Activated CD4-positive, alpha-beta T cell treated with anti-CD3 and anti-CD28 coated beads for 36 hours (primary cell): ENCODE data around the gene SOX15. TPM values are rescaled to one million over a fixed set of nuclear protein-coding genes. Genes with fewer than 3 reads are reported as not detected.

Experiments used
- ATAC-seq: fragments of 200-7000 bp; cut with Tn5 transposase; one replicate; pipeline ENCODE4 v1.10.0; 2021; ENCODE audit warnings: mild to moderate bottlenecking, moderate library complexity
- CTCF ChIA-PET: fragments of 350-600 bp; sonication (Branson Sonifier 250); formaldehyde crosslinking; loops from one replicate; lab custom pipeline; 2021; ENCODE audit warnings: antibody characterized with exemption; lab: Charles Lee
- POLR2A ChIA-PET: fragments of 350-600 bp; sonication (Branson Sonifier 250); formaldehyde crosslinking; loops from one replicate; lab custom pipeline; 2021; ENCODE audit warnings: antibody characterized with exemption, inconsistent platforms; lab: Charles Lee
- DNase-seq: peaks from one replicate; pipeline ENCODE4 v3.0.0-alpha.2; 2020
- H3K27ac Mint-ChIP-seq: one replicate; pipeline ENCODE4 v1.8.0; 2021; ENCODE audit warnings: mixed read lengths
- H3K27me3 Mint-ChIP-seq: one replicate; pipeline ENCODE4 v1.8.0; 2021; ENCODE audit warnings: mixed read lengths
- H3K36me3 Mint-ChIP-seq: one replicate; pipeline ENCODE4 v1.8.0; 2021; ENCODE audit warnings: low read depth, mixed read lengths
- H3K4me1 Mint-ChIP-seq: one replicate; pipeline ENCODE4 v1.8.0; 2021; ENCODE audit warnings: mixed read lengths
- H3K4me3 Mint-ChIP-seq: one replicate; pipeline ENCODE4 v1.8.0; 2021; ENCODE audit warnings: mild to moderate bottlenecking, moderate library complexity, mixed read lengths
- H3K9me3 Mint-ChIP-seq: one replicate; pipeline ENCODE4 v1.8.0; 2021; ENCODE audit warnings: low read depth, mixed read lengths
- intact Hi-C, 2 experiments: fragments of 100-400 bp; cut with DNase I in 1 of 2; cut with micrococcal nuclease in 1 of 2; formaldehyde crosslinking; loops; one replicate each; pipeline versions ENCODE4 v1.14.2 to v1.15.1; 2022 to 2024; cut with DNase I, micrococcal nuclease
- total RNA-seq, 2 experiments: library from RNA; stranded (reverse); gene quantifications; one replicate each; pipeline ENCODE4 v1.2.3, GENCODE V29; 2021

SOX15 gene
- total RNA-seq, 2 experiments from 2014 or later: 0.16 TPM; not detected in 1

GRCh38 chr17:7586673-7587419 is 3.0 kb downstream of the SOX15 start:
- no peak for DNase-seq
- Mint-ChIP-seq H3K4me3 (no peak overlapping the region), H3K27ac (no peak overlapping the region), H3K36me3 (peaks cover 34% of the 10 kb centered on the region), H3K9me3 (no peaks in the 10 kb centered on the region), H3K4me1 (peaks cover 28% of the 10 kb centered on the region), H3K27me3 (no peaks in the 10 kb centered on the region)
- ATAC-seq: no peak
- ChIA-PET POLR2A (interaction anchor here (1.2 kb wide), 1 partner anchor 100 kb away, joined by 3 read pairs; no protein-coding TSS in a partner anchor), CTCF (interaction anchor here (0.6 to 1.8 kb wide), 4 partner anchors 26 to 150 kb away, joined by 4 to 6 read pairs (median 6); partner anchors contain the start of genes TP53 and WRAP53)
- intact Hi-C loops: no loop called here

DNA sequence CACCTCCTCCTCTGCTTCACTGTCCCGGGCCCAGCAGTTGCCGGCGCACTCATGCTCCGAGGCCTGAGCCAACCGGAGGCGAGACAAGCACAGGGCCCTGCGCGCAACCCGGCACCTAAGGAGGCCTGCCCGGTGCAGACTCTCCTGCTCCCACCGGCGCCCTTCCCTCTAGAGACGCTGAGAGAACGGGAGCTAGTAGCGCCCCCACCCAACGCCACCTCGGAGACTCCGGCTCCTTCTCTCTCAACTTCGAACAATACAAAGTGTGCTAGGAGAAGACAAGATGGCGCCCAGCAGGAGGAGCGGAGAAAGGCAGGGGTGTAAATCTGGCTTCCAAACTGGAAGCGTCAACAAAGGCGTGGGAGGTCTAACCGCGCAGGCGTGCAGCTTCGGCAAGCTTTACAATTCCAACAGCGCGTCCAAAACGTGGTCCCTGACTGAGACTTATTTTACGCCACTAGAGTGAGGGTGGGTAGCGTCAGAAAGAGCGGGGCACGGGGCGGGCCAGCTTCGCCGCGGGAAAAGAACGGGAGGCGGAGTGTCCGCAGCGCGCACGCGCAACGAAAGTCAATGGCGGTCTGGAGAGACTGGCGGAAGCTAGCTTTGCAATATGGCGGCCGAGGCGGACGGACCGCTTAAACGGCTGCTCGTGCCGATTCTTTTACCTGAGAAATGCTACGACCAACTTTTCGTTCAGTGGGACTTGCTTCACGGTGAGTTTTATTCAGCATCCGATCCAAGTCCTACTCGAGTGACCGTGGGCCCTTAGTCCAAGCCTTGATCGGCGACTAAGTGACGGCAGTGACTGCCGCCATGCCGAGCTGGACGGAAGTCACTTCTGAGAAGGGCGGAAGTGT is 6.4 kb downstream of the SOX15 start, which contains the start of gene MPDU1:
MPDU1 (plus strand) TSS at position 600 of the 857 bp plus-strand sequence; CDS start at position 611, 11 bp downstream.
- peak; percentile 98 for DNase-seq
- Mint-ChIP-seq H3K4me1 (peaks cover 56% of the 10 kb centered on the region), H3K9me3 (no peaks in the 10 kb centered on the region), H3K36me3 (peaks cover 43% of the 10 kb centered on the region), H3K4me3 (peak within 1 kb of the TSS; percentile 82), H3K27me3 (no peaks in the 10 kb centered on the region), H3K27ac (peak within 1 kb of the TSS; percentile 100)
- CTCF ChIA-PET: interaction anchor here (0.8 to 3.4 kb wide), 9 partner anchors 9 to 232 kb away, joined by 3 to 30 read pairs (median 7); partner anchors contain the start of genes FXR2, SENP3, TMEM102 and TP53
- peak; percentile 77 for ATAC-seq
- POLR2A ChIA-PET: interaction anchor here (0.5 to 3.0 kb wide), 15 partner anchors 8 to 420 kb away, joined by 3 to 43 read pairs (median 5); partner anchors contain the start of genes FXR2, POLR2A, TMEM102 and TP53
- intact Hi-C loops: loop anchor here (1.0 to 5.0 kb wide), 12 partner anchors 11 to 349 kb away; partner anchors contain the start of genes FXR2 (in 2 of the 2), CNTROB (in 1 of the 2), NAA38 (in 1 of the 2) and POLR2A (in 1 of the 2)

DNA sequence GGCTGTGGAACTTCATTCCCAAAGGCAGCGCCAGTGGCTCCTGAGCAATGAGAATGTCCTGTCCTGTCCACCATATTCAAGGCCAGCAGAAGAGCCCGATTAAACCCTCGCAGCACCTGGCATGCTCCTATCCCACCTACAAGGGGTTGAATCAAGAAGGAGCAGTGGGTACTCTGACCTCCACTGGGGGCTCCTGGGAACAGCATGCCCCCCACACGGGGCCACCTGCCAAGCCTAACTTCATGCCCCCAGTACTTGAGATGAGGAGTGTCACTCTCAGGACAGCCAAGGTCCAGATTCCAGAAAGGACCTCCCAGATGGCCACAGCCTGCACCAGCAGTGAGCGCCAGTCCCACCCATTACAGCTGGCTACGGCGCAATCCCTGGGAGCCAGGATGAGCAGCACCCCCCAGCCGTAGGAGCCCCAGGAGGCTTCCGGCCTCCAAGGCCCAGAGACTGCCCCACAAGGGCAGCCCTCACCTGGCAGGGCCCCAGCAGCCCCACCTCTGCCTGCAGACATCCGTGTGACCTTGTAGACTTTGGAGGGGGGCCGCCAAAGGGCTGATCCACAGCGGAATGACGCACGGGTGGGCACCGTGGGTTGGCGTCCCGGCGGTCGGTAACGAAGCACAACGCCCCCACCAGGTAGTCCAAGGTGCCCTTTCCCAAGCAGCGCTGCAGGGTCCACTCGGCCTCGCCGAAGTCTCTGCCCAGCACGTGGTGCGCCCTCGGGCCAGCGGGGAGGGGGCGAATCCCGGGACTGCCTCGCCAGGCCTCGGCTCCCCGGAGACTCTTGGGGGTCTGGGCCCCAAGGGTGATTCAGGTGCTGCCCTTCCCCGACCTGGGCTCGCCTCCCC is 7.3 kb downstream of the SOX15 start:
- peaks cover 64% of the 10 kb centered on the region for H3K4me1 Mint-ChIP-seq
- peak overlapping the region; percentile 100 for H3K27ac Mint-ChIP-seq
- DNase-seq (no peak), ATAC-seq (no peak)
- peaks cover 45% of the 10 kb centered on the region for H3K36me3 Mint-ChIP-seq
- intact Hi-C loops: loop anchor here (1.0 to 5.0 kb wide), 9 partner anchors 10 to 350 kb away; partner anchors contain the start of genes CNTROB (in 1 of the 2), NAA38 (in 1 of the 2), POLR2A (in 1 of the 2) and SENP3 (in 1 of the 2)
- H3K9me3 Mint-ChIP-seq: no peaks in the 10 kb centered on the region
- POLR2A ChIA-PET: interaction anchor here (0.8 to 3.0 kb wide), 7 partner anchors 7 to 253 kb away, joined by 3 to 43 read pairs (median 11); partner anchors contain the start of genes FXR2, POLR2A, TP53 and WRAP53
- no peaks in the 10 kb centered on the region for H3K27me3 Mint-ChIP-seq
- H3K4me3 Mint-ChIP-seq: peak overlapping the region; percentile 82
- CTCF ChIA-PET: interaction anchor here (1.0 to 3.4 kb wide), 5 partner anchors 22 to 227 kb away, joined by 3 to 30 read pairs (median 5); partner anchors contain the start of genes SENP3 and TMEM102

DNA sequence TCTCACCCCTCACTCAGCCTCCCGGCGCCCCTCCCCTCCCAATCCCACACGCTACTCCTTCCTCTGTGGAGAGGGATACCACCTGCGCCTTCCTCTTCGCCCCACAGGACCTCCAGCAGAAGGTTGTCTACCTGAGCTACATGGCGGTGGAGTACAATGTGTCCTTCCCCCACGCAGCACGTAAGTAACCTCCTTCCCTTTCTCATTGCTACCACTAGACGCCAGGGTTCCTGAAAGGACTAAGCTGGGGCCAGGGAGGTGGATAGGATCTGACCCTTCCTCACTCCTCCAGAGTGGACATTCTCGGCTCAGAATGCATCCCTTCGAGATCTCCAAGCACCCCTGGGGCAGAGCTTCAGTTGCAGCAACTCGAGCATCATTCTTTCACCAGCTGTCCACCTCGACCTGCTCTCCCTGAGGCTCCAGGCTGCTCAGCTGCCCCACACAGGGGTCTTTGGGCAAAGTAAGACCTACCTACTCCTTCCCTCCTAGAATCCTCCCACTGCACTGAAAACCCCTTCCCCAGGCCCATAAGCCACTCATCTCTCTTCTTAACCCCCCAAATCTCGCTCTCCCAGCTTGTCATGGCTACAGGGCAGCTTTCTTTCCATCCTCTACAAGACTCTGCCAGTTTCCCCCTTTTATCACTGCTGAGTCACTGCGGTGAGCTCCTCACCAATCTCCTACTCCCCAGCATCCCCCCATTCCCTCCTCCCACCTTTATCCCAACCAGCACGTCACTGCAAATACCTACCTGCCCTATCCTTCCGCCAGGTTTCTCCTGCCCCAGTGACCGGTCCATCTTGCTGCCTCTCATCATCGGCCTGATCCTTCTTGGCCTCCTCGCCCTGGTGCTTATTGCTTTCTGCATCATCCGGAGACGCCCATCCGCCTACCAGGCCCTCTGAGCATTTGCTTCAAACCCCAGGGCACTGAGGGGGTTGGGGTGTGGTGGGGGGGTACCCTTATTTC is 9.0 kb downstream of the SOX15 start:
- DNase-seq: no peak
- peaks cover 76% of the 10 kb centered on the region for H3K4me1 Mint-ChIP-seq
- H3K36me3 Mint-ChIP-seq: peaks cover 59% of the 10 kb centered on the region
- intact Hi-C loops: loop anchor here in 1 of 2 experiments (5.0 kb wide), 1 partner anchor 351 kb away; the partner anchor contains the start of genes CNTROB and TRAPPC1
- POLR2A ChIA-PET: interaction anchor here (0.6 to 3.9 kb wide), 3 partner anchors 56 to 251 kb away, joined by 3 to 25 read pairs (median 5); partner anchors contain the start of genes NEURL4, TP53 and WRAP53
- H3K9me3 Mint-ChIP-seq: no peaks in the 10 kb centered on the region
- no peak for ATAC-seq
- peak overlapping the region; percentile 94 for H3K27ac Mint-ChIP-seq
- H3K4me3 Mint-ChIP-seq: no peak overlapping the region
- CTCF ChIA-PET: interaction anchor here (0.6 to 1.6 kb wide), 6 partner anchors 21 to 284 kb away, joined by 3 to 5 read pairs (median 3); partner anchors contain the start of gene TNFSF12
- no peaks in the 10 kb centered on the region for H3K27me3 Mint-ChIP-seq

DNA sequence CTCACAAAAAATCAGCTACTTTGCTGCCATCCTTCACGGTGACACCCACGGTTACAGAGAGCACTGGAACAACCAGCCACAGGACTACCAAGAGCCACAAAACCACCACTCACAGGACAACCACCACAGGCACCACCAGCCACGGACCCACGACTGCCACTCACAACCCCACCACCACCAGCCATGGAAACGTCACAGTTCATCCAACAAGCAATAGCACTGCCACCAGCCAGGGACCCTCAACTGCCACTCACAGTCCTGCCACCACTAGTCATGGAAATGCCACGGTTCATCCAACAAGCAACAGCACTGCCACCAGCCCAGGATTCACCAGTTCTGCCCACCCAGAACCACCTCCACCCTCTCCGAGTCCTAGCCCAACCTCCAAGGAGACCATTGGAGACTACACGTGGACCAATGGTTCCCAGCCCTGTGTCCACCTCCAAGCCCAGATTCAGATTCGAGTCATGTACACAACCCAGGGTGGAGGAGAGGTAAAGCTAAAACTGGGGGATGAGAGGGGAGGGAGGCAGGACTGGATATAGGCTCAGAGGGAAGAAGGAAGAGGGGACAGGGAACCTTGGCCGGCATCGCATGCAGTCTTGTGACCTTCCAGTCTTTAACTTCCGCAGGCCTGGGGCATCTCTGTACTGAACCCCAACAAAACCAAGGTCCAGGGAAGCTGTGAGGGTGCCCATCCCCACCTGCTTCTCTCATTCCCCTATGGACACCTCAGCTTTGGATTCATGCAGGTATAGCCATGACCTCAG is 9.9 kb downstream of the SOX15 start:
- intact Hi-C loops: loop anchor here (5.0 to 10.0 kb wide), 3 partner anchors 352 to 575 kb away; partner anchors contain the start of genes CNTROB (in 1 of the 2), PER1 (in 1 of the 2), SLC16A11 (in 1 of the 2) and TRAPPC1 (in 1 of the 2)
- ATAC-seq (no peak), DNase-seq (peak; percentile 55)
- Mint-ChIP-seq H3K27me3 (no peaks in the 10 kb centered on the region), H3K4me3 (peak overlapping the region; percentile 56), H3K9me3 (no peaks in the 10 kb centered on the region), H3K4me1 (peaks cover 80% of the 10 kb centered on the region), H3K27ac (peak overlapping the region; percentile 94), H3K36me3 (peaks cover 64% of the 10 kb centered on the region)
- POLR2A ChIA-PET: interaction anchor here (0.6 to 3.9 kb wide), 8 partner anchors 10 to 338 kb away, joined by 3 to 25 read pairs (median 3); partner anchors contain the start of genes GABARAP, NEURL4, SOX15 and TP53
- CTCF ChIA-PET: interaction anchor here (0.7 to 1.6 kb wide), 8 partner anchors 9 to 283 kb away, joined by 3 to 8 read pairs (median 4); partner anchors contain the start of genes SOX15 and TNFSF12

- H3K4me1 Mint-ChIP-seq: peaks cover 82% of the 10 kb centered on the region
- DNase-seq (peak; percentile 86), ATAC-seq (peak; percentile 73)
- ChIA-PET CTCF (interaction anchor here (0.9 to 1.6 kb wide), 5 partner anchors 10 to 282 kb away, joined by 3 to 8 read pairs (median 5); partner anchors contain the start of gene SOX15), POLR2A (interaction anchor here (0.7 to 3.9 kb wide), 6 partner anchors 11 to 337 kb away, joined by 3 to 25 read pairs (median 3); partner anchors contain the start of genes GABARAP, SOX15, TP53 and WRAP53)
- H3K27me3 Mint-ChIP-seq: no peaks in the 10 kb centered on the region
- H3K27ac Mint-ChIP-seq: peak within 1 kb of the TSS; percentile 94
- intact Hi-C loops: loop anchor here (10.0 kb wide), 2 partner anchors 534 to 576 kb away; partner anchors contain the start of genes PER1 (in 1 of the 2) and SLC16A11 (in 1 of the 2)
- peak within 1 kb of the TSS; percentile 56 for H3K4me3 Mint-ChIP-seq
- no peaks in the 10 kb centered on the region for H3K9me3 Mint-ChIP-seq
- H3K36me3 Mint-ChIP-seq: peaks cover 67% of the 10 kb centered on the region
These were observed 10.7 kb downstream of the SOX15 start, which contains the start of gene CD68 for GRCh38 chr17:7579001-7579833. Gene CD68 (plus strand): TSS chr17:7579638. CDS start chr17:7579678, 40 bp downstream.

DNA sequence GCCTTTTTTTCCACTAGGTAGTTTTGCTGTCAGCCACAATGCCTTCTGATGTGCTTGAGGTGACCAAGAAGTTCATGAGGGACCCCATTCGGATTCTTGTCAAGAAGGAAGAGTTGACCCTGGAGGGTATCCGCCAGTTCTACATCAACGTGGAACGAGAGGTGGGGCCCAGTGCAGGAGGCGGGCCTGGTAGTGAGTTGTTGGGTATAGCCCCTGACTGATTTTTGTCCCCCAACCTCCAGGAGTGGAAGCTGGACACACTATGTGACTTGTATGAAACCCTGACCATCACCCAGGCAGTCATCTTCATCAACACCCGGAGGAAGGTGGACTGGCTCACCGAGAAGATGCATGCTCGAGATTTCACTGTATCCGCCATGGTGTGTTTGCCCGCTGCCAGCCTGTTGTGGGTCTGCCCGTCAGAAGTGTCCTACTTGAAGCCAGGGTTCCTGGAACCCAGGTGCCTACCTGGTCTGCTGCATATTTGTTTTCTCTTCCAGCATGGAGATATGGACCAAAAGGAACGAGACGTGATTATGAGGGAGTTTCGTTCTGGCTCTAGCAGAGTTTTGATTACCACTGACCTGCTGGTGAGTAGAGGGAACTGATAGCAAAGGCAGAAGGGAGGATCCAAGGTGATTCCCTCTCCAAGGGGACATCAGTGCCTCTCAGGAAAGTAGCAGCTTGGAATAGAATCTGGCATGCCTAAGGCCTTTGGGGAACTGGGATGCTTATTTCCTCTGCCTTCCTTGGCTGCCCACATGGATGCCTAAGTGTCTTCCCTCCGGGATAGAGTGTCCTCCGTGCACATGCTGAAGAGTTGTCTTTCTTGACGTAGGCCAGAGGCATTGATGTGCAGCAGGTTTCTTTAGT is 12.3 kb downstream of the SOX15 start:
- no peaks in the 10 kb centered on the region for H3K27me3 Mint-ChIP-seq
- H3K4me3 Mint-ChIP-seq: peak overlapping the region; percentile 94
- DNase-seq (no peak), ATAC-seq (no peak)
- H3K27ac Mint-ChIP-seq: peak overlapping the region; percentile 99
- ChIA-PET POLR2A (interaction anchor here (0.6 to 3.9 kb wide), 2 partner anchors 84 to 110 kb away, joined by 3 to 25 read pairs; partner anchors contain the start of genes TP53 and WRAP53), CTCF (interaction anchor here (0.7 to 1.5 kb wide), 2 partner anchors 82 to 141 kb away, joined by 3 to 4 read pairs; no protein-coding TSS in a partner anchor)
- no peaks in the 10 kb centered on the region for H3K9me3 Mint-ChIP-seq
- intact Hi-C loops: loop anchor here (10.0 kb wide), 2 partner anchors 533 to 577 kb away; partner anchors contain the start of genes PER1 (in 1 of the 2) and SLC16A11 (in 1 of the 2)
- H3K4me1 Mint-ChIP-seq: peaks cover 82% of the 10 kb centered on the region
- H3K36me3 Mint-ChIP-seq: peaks cover 81% of the 10 kb centered on the region
